ENCODE results near the gene LTBP1.
"Not testable (repeated sequence)": the region's sequence is repeated elsewhere in the genome, so short reads cannot be mapped to it uniquely, and the experiment has no call there.

LTBP1 gene

DNA sequence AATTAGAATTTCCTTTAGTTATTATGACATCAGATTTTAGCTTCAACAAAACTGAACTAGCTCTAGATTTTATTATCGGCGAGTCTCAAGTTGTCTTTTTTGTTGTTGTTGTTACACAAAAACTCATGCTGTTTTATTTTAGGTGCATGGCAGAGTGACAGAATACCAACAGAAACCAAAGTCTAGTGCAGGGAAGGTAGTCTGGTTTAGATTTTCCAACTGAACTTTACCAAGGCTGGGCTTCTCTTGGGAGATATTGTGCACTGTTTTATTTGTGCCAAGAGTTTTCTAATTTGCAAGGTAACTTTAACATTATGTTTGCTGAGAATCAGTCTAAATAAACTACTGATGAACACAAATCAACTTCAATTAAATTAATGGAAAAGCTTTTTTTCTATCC lies 486.1 kb downstream of the LTBP1 start:
- no peak for DNase-seq (ENCODE audit: low read depth in 2 of 2)

GRCh38 chr2:33433279-33434235 lies 486.8 kb downstream of the LTBP1 start:
- DNase-seq (ENCODE audit: low read depth in 2 of 2) = no peak

DNA sequence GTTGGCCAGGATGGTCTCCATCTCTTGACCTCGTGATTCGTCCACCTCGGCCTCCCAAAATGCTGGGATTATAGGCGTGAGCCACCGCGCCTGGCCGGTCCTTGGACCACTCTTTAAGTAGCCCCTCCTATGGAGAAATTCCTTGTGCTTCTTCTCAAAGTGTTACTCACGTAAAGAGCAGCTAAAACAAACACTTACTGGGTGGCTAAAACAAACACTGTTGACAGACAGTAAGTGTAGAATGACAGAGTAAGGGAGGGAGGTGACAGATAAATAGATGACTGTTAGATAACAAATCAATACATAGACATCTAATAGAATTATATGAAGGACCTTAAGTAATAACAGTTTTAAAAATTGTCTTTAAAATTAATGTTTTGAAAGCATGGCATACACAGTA lies 488.8 kb downstream of the LTBP1 start:
- DNase-seq (ENCODE audit: low read depth in 2 of 2) = no peak

DNA sequence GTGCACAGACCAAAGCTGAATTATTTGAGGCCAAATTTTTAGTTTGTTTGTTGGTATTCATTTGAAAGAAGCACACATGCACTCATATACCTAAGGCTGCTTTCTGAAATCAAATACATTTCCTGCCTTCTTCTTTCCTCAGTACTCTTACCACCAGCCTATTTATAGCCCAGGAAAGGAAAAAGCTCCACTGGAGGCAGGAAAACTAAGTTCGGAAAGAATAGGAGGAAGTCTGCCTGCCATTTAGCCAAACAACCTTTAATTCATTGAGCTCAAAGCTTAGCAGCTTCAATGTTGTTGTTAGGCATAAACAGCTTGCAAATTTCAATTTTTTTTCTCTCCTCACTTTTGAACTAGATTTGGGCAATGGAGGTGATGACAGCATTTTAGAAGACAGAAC lies 489.3 kb downstream of the LTBP1 start:
- no peak for DNase-seq (ENCODE audit: low read depth in 2 of 2)

DNA sequence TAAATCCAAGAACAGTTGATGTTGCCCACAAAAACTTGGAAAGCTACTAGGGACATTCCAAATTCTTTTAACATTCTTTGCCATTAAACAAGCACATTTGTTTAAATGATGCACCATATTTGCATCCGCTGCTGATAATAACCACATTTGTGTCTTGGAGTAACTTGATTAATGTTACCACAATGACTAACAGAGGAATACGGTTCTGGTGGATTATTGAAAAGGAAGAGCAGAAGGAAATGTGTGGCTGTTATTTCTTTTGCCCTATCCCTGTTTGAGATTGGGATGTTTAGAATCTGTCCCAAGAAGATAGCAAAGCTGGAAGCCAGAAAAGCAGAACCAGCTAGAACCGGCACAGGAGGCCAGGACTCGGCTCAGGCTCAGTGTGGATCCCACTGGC lies 490.5 kb downstream of the LTBP1 start:
- no peak for DNase-seq (ENCODE audit: low read depth in 2 of 2)

DNA sequence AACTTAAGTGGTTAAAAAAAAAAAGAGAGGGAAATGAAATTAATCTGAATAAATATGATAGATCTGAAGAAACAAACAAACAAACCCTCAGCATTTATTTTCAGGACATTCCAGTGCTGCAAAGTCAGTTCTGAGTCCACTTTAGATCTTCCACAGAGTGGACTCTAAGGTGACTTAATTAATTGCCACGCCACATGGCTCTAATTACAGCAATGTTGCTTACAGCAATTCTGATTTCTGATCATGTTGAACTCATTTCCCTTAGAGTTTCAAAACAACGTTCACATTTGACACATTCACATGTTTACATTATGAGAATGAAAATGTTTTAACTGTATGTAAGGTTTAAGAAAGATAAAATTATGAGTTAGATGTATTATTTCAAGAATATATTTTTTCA lies 491.1 kb downstream of the LTBP1 start:
- no peak for DNase-seq (ENCODE audit: low read depth in 2 of 2)

- peak in 1 of 2 donors; percentile 10 for DNase-seq (ENCODE audit: low read depth in 2 of 2)
These were observed 494.6 kb downstream of the LTBP1 start for GRCh38 chr2:33441235-33441810.

DNA sequence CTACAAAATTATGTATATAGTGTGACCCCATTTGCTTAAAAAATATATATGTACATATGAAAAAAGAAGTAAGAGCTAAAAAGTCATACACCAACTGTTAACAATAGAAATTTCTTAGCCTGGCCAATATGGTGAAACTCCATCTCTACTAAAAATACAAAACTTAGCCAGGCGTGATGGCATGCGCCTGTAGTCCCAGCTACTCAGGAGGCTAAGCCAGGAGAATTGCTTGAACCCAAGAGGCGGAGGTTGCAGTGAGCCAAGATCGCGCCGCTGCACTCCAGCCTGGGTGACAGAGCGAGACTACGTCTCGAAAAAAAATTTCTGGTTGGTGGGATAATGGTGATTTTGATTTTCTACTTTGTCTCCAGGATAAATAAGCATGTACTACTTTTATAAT lies 495.3 kb downstream of the LTBP1 start:
- not testable (repeated sequence) for DNase-seq (ENCODE audit: low read depth in 2 of 2)

DNA sequence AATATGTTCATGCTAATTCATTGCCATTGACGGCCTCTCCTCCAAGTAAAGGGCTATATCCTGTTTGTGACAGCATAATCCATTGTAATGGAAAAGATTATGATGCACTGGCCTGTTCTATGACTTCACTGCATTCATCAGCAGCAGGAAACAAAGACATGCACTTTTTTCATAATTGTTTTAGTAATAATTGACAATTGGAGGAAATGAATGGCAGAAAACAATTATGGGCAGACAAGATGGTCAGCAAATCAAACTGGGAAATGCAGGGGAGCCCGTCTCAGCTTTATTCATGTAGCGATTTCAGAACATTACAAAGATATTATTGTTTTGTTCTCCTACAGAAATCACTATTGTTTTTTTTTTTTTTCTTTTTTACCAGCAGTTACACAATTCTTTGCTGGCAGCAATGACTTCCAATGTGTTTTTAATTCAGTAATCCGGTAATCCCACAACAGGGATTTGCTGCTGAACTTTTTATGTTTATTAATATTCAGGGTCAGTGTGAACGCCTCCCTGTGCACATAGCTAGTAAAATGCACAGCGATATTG lies 495.9 kb downstream of the LTBP1 start:
- no peak for DNase-seq (ENCODE audit: low read depth in 2 of 2)

- no peak for DNase-seq (ENCODE audit: low read depth in 2 of 2)
These were observed 496.6 kb downstream of the LTBP1 start for GRCh38 chr2:33443274-33443829.

GRCh38 chr2:33444967-33445366 lies 498.2 kb downstream of the LTBP1 start:
- DNase-seq (ENCODE audit: low read depth in 2 of 2) = no peak

DNA sequence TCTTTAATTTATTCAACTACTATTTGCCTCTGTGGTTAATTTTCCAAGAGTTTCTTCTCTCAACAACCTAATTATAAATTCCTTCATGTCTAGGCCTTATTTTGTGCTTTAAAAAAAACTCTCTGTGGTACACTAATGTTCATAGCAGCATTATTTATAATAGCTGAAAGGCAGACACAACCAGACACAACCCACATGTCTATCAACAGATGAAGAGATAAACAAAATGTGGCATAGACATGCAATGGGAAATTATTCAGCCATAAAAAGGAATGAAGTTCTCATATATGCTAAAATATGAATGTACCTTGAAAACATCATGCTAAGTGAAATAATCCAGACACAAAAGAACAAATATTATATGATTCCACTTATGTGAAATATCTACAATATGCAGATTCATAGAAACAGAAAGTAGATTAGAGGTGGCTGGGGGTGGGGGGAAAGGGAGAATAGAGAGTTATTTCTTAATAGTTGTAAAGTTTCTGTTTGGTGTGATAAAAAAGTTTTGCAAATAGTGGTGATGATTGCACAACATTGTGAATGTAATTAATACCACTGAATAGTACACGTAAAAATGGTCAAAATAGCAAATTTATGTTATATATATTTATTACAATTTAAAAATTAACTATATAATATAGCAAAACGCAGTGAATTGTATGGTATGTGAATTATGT lies 501.6 kb downstream of the LTBP1 start:
- no peak for DNase-seq (ENCODE audit: low read depth in 2 of 2)
